IPS-18a (cell line): ENCODE data around the gene LARP4.
A peak's percentile ranks its signal among the peaks of the same experiment; 100 is the strongest.

Experiments used
- H3K27ac ChIP-seq: one replicate; pipeline ENCODE4 v1.5.1; 2013; ENCODE audit warnings: low read length
- H3K27me3 ChIP-seq: one replicate; pipeline ENCODE4 v1.6.1; 2013; ENCODE audit warnings: mild to moderate bottlenecking, low read length; ENCODE audit not compliant: control insufficient read depth, insufficient read depth
- H3K36me3 ChIP-seq: one replicate; pipeline ENCODE4 v1.6.1; 2013; ENCODE audit warnings: low read depth, low read length; ENCODE audit not compliant: control insufficient read depth
- H3K4me1 ChIP-seq: one replicate; pipeline ENCODE4 v1.6.1; 2013; ENCODE audit warnings: low read depth, low read length; ENCODE audit not compliant: control insufficient read depth
- H3K4me3 ChIP-seq: one replicate; pipeline ENCODE4 v1.5.1; 2013; ENCODE audit warnings: low read length
- H3K9ac ChIP-seq: one replicate; pipeline ENCODE4 v1.6.1; 2013; ENCODE audit warnings: mild to moderate bottlenecking, low read length, moderate library complexity
- H3K9me3 ChIP-seq: one replicate; pipeline ENCODE4 v1.6.1; 2013; ENCODE audit warnings: low read depth, low read length; ENCODE audit not compliant: control insufficient read depth

The LARP4 gene

GRCh38 chr12:50504798-50505674 lies 104.4 kb downstream of the LARP4 start, which contains the start of gene DIP2B:
TSS of gene DIP2B (plus strand) at chr12:50504985. CDS start at chr12:50505141, 156 bp downstream.
- Histone ChIP-seq H3K9me3 (no peaks in the 10 kb centered on the region), H3K4me3 (peak within 1 kb of the TSS; percentile 82), H3K27ac (no peak within 1 kb of the TSS), H3K9ac (peak within 1 kb of the TSS; percentile 88), H3K27me3 (no peaks in the 10 kb centered on the region), H3K4me1 (peaks cover 10% of the 10 kb centered on the region), H3K36me3 (no peaks in the 10 kb centered on the region)

- Histone ChIP-seq H3K27me3 (no peaks in the 10 kb centered on the region), H3K9ac (peak overlapping the region; percentile 88), H3K4me3 (peak overlapping the region; percentile 82), H3K27ac (no peak overlapping the region), H3K36me3 (no peaks in the 10 kb centered on the region), H3K9me3 (no peaks in the 10 kb centered on the region), H3K4me1 (peaks cover 10% of the 10 kb centered on the region)
These were observed 105.2 kb downstream of the LARP4 start for GRCh38 chr12:50505675-50506530.

DNA sequence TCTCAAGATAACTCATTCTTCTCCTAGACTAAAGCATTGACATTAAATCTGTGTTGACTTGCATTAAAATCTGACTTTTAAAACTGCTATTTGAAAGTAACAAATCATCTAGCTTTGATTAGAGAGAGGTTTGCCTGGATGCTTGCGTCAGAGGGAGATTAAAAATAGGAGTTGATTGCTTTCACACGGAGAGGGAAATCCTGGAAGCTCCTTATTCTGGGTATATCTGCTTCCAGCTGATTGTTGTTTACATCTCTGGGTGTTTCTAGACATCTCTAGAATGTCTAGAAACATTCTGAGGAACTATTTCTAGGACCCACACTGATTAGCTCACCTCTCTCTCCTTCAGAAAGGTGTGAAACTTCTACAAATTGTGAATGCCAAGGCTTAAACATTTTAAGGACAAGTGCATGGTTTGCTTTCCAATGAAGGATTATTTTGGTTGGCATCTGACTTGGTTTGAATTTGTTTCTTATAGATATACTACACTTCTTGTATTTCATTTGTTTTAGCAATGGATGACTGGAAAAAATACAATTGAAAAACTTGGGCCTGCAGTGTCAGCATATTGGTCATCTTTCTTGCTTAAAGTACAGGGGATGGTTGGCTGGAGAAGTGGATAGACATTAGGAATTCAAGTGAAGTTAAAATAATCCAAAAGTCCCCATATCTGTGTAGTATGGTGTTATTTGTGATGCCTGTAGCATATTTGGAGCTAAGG lies 106.2 kb downstream of the LARP4 start:
- no peak overlapping the region for H3K27ac ChIP-seq
- peak overlapping the region; percentile 82 for H3K4me3 ChIP-seq
- H3K9me3 ChIP-seq: no peaks in the 10 kb centered on the region
- no peak overlapping the region for H3K9ac ChIP-seq
- H3K4me1 ChIP-seq: peaks cover 10% of the 10 kb centered on the region
- H3K36me3 ChIP-seq: no peaks in the 10 kb centered on the region
- no peaks in the 10 kb centered on the region for H3K27me3 ChIP-seq

GRCh38 chr12:50507474-50507838 lies 106.8 kb downstream of the LARP4 start:
- no peak overlapping the region for H3K4me3 ChIP-seq
- peaks cover 10% of the 10 kb centered on the region for H3K4me1 ChIP-seq
- H3K36me3 ChIP-seq: no peaks in the 10 kb centered on the region
- H3K9me3 ChIP-seq: no peaks in the 10 kb centered on the region
- no peak overlapping the region for H3K9ac ChIP-seq
- H3K27ac ChIP-seq: no peak overlapping the region
- no peaks in the 10 kb centered on the region for H3K27me3 ChIP-seq

- Histone ChIP-seq H3K27ac (no peak overlapping the region), H3K36me3 (no peaks in the 10 kb centered on the region), H3K27me3 (no peaks in the 10 kb centered on the region), H3K4me3 (no peak overlapping the region), H3K4me1 (peaks cover 10% of the 10 kb centered on the region), H3K9me3 (no peaks in the 10 kb centered on the region), H3K9ac (no peak overlapping the region)
These were observed 107.2 kb downstream of the LARP4 start for GRCh38 chr12:50507930-50508329.

- no peaks in the 10 kb centered on the region for H3K36me3 ChIP-seq
These were observed 107.7 kb downstream of the LARP4 start for GRCh38 chr12:50508414-50508813.

GRCh38 chr12:50508970-50509663 lies 108.4 kb downstream of the LARP4 start:
- Histone ChIP-seq H3K4me1 (peaks cover 10% of the 10 kb centered on the region), H3K36me3 (no peaks in the 10 kb centered on the region), H3K27ac (no peak overlapping the region), H3K9me3 (no peaks in the 10 kb centered on the region), H3K27me3 (no peaks in the 10 kb centered on the region), H3K9ac (no peak overlapping the region), H3K4me3 (no peak overlapping the region)

More at GRCh38 chr12:50508414-50508813, 107.7 kb downstream of the LARP4 start:
- Histone ChIP-seq H3K4me3 (no peak overlapping the region), H3K4me1 (peaks cover 10% of the 10 kb centered on the region), H3K9me3 (no peaks in the 10 kb centered on the region), H3K27ac (no peak overlapping the region), H3K27me3 (no peaks in the 10 kb centered on the region), H3K9ac (no peak overlapping the region)

DNA sequence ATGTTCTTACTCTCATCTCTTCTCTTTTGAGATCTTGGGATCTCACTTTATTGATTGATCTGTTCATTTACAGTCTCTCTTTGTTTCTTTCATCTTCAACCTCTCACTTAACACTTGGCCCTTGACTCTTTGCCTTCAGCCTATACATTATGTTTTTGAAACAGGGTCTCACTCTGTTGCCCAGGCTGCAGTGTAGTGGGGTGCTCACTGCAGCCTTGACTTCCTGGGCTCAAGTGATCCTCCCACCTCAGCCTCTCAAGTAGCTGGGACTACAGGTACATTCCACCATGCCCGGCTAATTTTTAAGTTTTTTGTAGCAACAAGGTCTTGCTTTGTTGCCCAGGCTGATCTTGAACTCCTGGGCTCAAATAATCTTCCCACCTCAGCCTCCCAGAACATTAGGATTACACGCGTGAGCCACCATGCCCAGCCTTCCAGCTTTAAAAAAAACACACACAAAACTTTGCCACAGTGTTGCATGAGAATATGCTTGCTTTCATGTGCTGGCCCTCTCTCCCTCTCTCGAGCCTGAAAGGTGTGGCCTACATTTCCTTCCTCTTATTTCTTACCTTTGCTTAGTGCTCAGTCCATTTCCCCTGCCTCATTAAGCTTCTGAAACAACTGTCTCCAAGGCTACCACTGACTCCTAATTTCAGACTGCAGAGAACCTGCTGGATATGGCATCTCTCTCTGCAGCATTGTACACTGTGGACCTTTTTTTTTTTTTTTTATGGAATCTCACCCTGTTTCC lies 114.0 kb downstream of the LARP4 start:
- no peaks in the 10 kb centered on the region for H3K36me3 ChIP-seq
- H3K9ac ChIP-seq: no peak overlapping the region
- H3K4me1 ChIP-seq: no peaks in the 10 kb centered on the region
- H3K9me3 ChIP-seq: no peaks in the 10 kb centered on the region
- no peaks in the 10 kb centered on the region for H3K27me3 ChIP-seq
- H3K4me3 ChIP-seq: no peak overlapping the region
- no peak overlapping the region for H3K27ac ChIP-seq

GRCh38 chr12:50515587-50515986 lies 114.9 kb downstream of the LARP4 start:
- Histone ChIP-seq H3K9ac (no peak overlapping the region), H3K36me3 (no peaks in the 10 kb centered on the region), H3K4me1 (no peaks in the 10 kb centered on the region), H3K4me3 (no peak overlapping the region), H3K9me3 (no peaks in the 10 kb centered on the region), H3K27ac (no peak overlapping the region), H3K27me3 (no peaks in the 10 kb centered on the region)

GRCh38 chr12:50517421-50518048 lies 116.8 kb downstream of the LARP4 start:
- H3K9ac ChIP-seq: no peak overlapping the region
- no peak overlapping the region for H3K4me3 ChIP-seq
- H3K27me3 ChIP-seq: no peaks in the 10 kb centered on the region
- H3K36me3 ChIP-seq: no peaks in the 10 kb centered on the region
- no peaks in the 10 kb centered on the region for H3K4me1 ChIP-seq
- H3K27ac ChIP-seq: no peak overlapping the region
- H3K9me3 ChIP-seq: no peaks in the 10 kb centered on the region
